ENCODE results near the gene PRR5. TPM values are rescaled to one million over a fixed set of nuclear protein-coding genes. Genes with fewer than 3 reads are reported as not detected.

Gene PRR5
- total and polyA plus RNA-seq, 2 of the 13 experiments (the other 11 are each of a cell fraction or from before 2014, with no cell fraction given): 11.6 to 27.5 TPM

GRCh38 chr22:44676441-44677352, 25.3 kb upstream of the PRR5 start (continued):
- no peak for TF ChIP-seq ATF6 (CRISPR knock-in tag; conservative IDR thresholded peaks at IDR 0.05)
- no peak for TF ChIP-seq ELF3 (CRISPR knock-in tag; IDR thresholded peaks at IDR 0.05)
- no peak for TF ChIP-seq NFATC3 (CRISPR knock-in tag; IDR thresholded peaks at IDR 0.05)
- TF ChIP-seq ERF (CRISPR knock-in tag; IDR thresholded peaks at IDR 0.05): peak; percentile 55; the same call in 1 of the 2 replicates
- peak; percentile 78 for TF ChIP-seq ZNF563 (CRISPR knock-in tag; IDR thresholded peaks at IDR 0.05)
- 0 out of 2 replicates have a peak, but pooled peaks have one; percentile 34 for TF ChIP-seq RFXAP (CRISPR knock-in tag; IDR thresholded peaks at IDR 0.05; ENCODE audit: borderline replicate concordance)
- TF ChIP-seq ZBTB37 (CRISPR knock-in tag; IDR thresholded peaks at IDR 0.05): no peak
- TF ChIP-seq MNT (IDR thresholded peaks at IDR 0.05): no peak
- TF ChIP-seq KLF15 (CRISPR knock-in tag; IDR thresholded peaks at IDR 0.05; ENCODE audit: borderline replicate concordance): no peak
- no peak for TF ChIP-seq RERE (CRISPR knock-in tag; IDR thresholded peaks at IDR 0.05; ENCODE audit: low read depth)
- TF ChIP-seq SOX6 (IDR thresholded peaks at IDR 0.05): no peak
- no peak for TF ChIP-seq SOX6 (CRISPR knock-in tag; IDR thresholded peaks at IDR 0.05)
- TF ChIP-seq HOXA3 (CRISPR knock-in tag; IDR thresholded peaks at IDR 0.05): peak; percentile 81
- no peak for TF ChIP-seq LBX2 (CRISPR knock-in tag; IDR thresholded peaks at IDR 0.05; ENCODE audit: borderline replicate concordance)
- TF ChIP-seq E2F5 (CRISPR knock-in tag; conservative IDR thresholded peaks at IDR 0.05): no peak
- TF ChIP-seq ZSCAN29 (CRISPR knock-in tag; conservative IDR thresholded peaks at IDR 0.05): 0 out of 2 replicates have a peak, but pooled peaks have one; percentile 46
- no peak for TF ChIP-seq ZFP62 (CRISPR knock-in tag; IDR thresholded peaks at IDR 0.05)
